A673 (cell line): ENCODE data around the gene DHRS3. TPM values are rescaled to one million over a fixed set of nuclear protein-coding genes. Genes with fewer than 3 reads are reported as not detected.
"Not testable (repeated sequence)": the region's sequence is repeated elsewhere in the genome, so short reads cannot be mapped to it uniquely, and the experiment has no call there.

Experiments used
- BruUV-seq: library from RNA; stranded (reverse); fragments of 400-500 nt; replicated peaks from 2 replicates; lab custom pipeline; 2021; lab: Mats Ljungman, UMichigan
- CTCF ChIA-PET: fragments of 300-600 bp; sonication (Branson Sonifier 250); formaldehyde crosslinking; loops from one replicate; lab custom pipeline; 2022; ENCODE audit warnings: antibody characterized with exemption; lab: Charles Lee
- POLR2A ChIA-PET: fragments of 300-600 bp; sonication (Branson Sonifier 250); formaldehyde crosslinking; loops from one replicate; lab custom pipeline; 2022; ENCODE audit warnings: antibody characterized with exemption; ENCODE audit not compliant: low non-redundant PET; lab: Charles Lee
- DNase-seq: peaks from one replicate; pipeline ENCODE4 v3.0.0-alpha.2; 2015; ENCODE audit warnings: low spot score
- H3K27ac ChIP-seq: fragments of 200-600 bp; sonication (generic); 2 replicates; pipeline ENCODE4 v1.5.1; 2016; ENCODE audit warnings: mixed run types, low read depth, mild to moderate bottlenecking, mixed read lengths, antibody characterized with exemption, low read length; ENCODE audit not compliant: poor library complexity, severe bottlenecking
- H3K27me3 ChIP-seq: fragments of 200-600 bp; sonication (generic); replicated peaks from 2 replicates; pipeline ENCODE4 v1.6.1; 2017; ENCODE audit warnings: mixed run types, low read depth, mild to moderate bottlenecking, mixed read lengths, antibody characterized with exemption, low read length; ENCODE audit not compliant: insufficient read depth, poor library complexity
- H3K36me3 ChIP-seq: fragments of 200-600 bp; sonication (generic); 2 replicates; pipeline ENCODE4 v1.6.1; 2016; ENCODE audit warnings: mixed run types, mild to moderate bottlenecking, mixed read lengths, antibody characterized with exemption, low read length; ENCODE audit not compliant: insufficient read depth, poor library complexity, severe bottlenecking
- H3K4me1 ChIP-seq: fragments of 200-600 bp; sonication (generic); 2 replicates; pipeline ENCODE4 v1.6.1; 2017; ENCODE audit warnings: mixed run types, mild to moderate bottlenecking, mixed read lengths, antibody characterized with exemption, low read length; ENCODE audit not compliant: insufficient read depth, poor library complexity, severe bottlenecking
- H3K4me3 ChIP-seq: fragments of 200-600 bp; sonication (generic); 2 replicates; pipeline ENCODE4 v1.5.1; 2016; ENCODE audit warnings: low read depth, mixed run types, mild to moderate bottlenecking, mixed read lengths, low read length; ENCODE audit not compliant: poor library complexity, severe bottlenecking
- H3K9me3 ChIP-seq: fragments of 200-600 bp; sonication (generic); 2 replicates; pipeline ENCODE4 v1.6.1; 2016; ENCODE audit warnings: mixed run types, low read depth, mild to moderate bottlenecking, mixed read lengths, antibody characterized with exemption, low read length; ENCODE audit not compliant: poor library complexity, severe bottlenecking
- CTCF ChIP-seq: fragments of 300-800, 200-600 bp; sonication (generic); conservative IDR thresholded peaks from 2 replicates; pipeline ENCODE4 v1.5.1; 2017; ENCODE audit warnings: low read depth, mild to moderate bottlenecking, antibody characterized with exemption, low read length, moderate library complexity, mixed read lengths
- EZH2 ChIP-seq: fragments of 200-600 bp; sonication (generic); IDR thresholded peaks from 2 replicates; pipeline ENCODE4 v1.6.1; 2017; ENCODE audit warnings: borderline replicate concordance, low read depth, mild to moderate bottlenecking, mixed read lengths, antibody characterized with exemption, low read length; ENCODE audit not compliant: poor library complexity, severe bottlenecking
- intact Hi-C: fragments of 100-400 bp; cut with micrococcal nuclease; formaldehyde crosslinking; loops from one replicate; pipeline ENCODE4 v1.10.0; 2022; ENCODE audit not compliant: unreplicated experiment
- total RNA-seq: library from RNA; stranded (reverse); gene quantifications from 2 replicates; pipeline ENCODE4 v1.2.3, GENCODE V29; 2021

Gene DHRS3
- total RNA-seq, 1 experiment from 2014 or later, result 2.4 TPM

- intact Hi-C loops, result no loop called here
- CTCF ChIA-PET, result no interaction called here
- Histone ChIP-seq H3K4me1 (no peaks in the 10 kb centered on the region), H3K4me3 (no peak overlapping the region), H3K36me3 (no peaks in the 10 kb centered on the region), H3K9me3 (no peaks in the 10 kb centered on the region), H3K27me3 (no peaks in the 10 kb centered on the region), H3K27ac (no peak overlapping the region)
- POLR2A ChIA-PET, result no interaction called here
- BruUV-seq, result no TSS peak
- TF ChIP-seq CTCF (no peak), EZH2 (no peak)
- DNase-seq, result no peak
Measured at GRCh38 chr1:12525311-12526181, 92.5 kb downstream of the DHRS3 start.

GRCh38 chr1:12524266-12524665, 93.7 kb downstream of the DHRS3 start:
- Histone ChIP-seq H3K27ac (no peak overlapping the region), H3K4me3 (no peak overlapping the region), H3K9me3 (no peaks in the 10 kb centered on the region), H3K27me3 (no peaks in the 10 kb centered on the region), H3K4me1 (no peaks in the 10 kb centered on the region), H3K36me3 (no peaks in the 10 kb centered on the region)
- CTCF ChIA-PET, result no interaction called here
- DNase-seq, result no peak
- POLR2A ChIA-PET, result no interaction called here
- no peak for TF ChIP-seq EZH2
- no peak for TF ChIP-seq CTCF
- BruUV-seq, result no TSS peak
- intact Hi-C loops, result no loop called here

- H3K36me3 ChIP-seq, H3K4me3 ChIP-seq, DNase-seq, H3K27me3 ChIP-seq, H3K9me3 ChIP-seq, intact Hi-C loops, CTCF ChIA-PET, POLR2A ChIA-PET, BruUV-seq, H3K4me1 ChIP-seq, H3K27ac ChIP-seq: not testable (repeated sequence)
Measured at GRCh38 chr1:12522780-12523179, 95.2 kb downstream of the DHRS3 start.
